GM21825 (cell line): ENCODE data around the gene AP3S2.

Experiments used
- ATAC-seq: cut with Tn5 transposase; IDR thresholded peaks from one replicate; pipeline ENCODE4 v1.9.1; 2021; ENCODE audit warnings: mild to moderate bottlenecking, moderate library complexity; ENCODE audit not compliant: unreplicated experiment

AP3S2 gene

DNA sequence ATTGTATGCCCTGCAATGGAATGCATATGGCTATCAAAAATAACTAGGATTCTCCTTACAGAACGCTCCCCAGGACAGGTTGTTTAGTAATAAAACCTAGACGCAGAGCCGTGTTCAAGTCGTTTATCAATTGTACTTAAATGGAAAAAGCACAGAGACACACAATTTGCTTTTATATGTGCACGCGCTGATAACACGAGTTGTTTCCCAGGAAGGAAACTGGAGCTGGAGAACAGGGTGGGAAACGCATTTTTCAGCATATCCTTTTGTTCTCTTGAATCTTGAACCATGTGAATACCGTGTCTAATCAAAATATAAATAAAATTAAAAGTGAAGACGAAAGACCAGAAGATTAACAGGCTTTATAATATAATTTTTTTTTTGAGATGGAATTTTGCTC, 75.5 kb downstream of the AP3S2 start:
- no peak for ATAC-seq

DNA sequence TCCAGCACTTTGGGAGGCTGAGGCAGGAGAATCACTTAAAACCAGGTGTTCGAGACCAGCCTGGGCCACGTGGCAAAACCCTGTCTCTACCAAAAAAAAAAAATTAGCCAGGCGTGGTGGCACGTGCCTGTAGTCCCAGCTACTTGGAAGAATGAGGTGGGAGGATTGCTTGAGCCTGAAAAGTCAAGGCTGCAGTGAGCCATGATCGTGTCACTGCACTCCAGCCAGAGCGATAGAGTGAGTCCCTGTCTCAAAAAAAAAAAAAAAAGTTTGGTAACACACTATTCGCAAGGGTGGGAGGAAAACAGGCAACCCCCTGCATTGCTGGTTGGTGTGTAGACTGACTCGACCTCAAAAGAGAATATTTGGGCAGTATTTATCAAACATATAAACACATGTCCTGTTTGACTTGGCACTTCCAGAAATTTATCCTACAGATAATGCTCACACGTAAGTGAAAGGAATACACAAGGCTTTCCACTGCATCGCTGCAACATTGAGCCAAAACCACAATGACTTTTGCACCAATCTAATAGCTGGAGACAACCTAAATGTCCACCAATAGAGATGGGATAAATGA, 76.0 kb downstream of the AP3S2 start:
- ATAC-seq, result no peak

DNA sequence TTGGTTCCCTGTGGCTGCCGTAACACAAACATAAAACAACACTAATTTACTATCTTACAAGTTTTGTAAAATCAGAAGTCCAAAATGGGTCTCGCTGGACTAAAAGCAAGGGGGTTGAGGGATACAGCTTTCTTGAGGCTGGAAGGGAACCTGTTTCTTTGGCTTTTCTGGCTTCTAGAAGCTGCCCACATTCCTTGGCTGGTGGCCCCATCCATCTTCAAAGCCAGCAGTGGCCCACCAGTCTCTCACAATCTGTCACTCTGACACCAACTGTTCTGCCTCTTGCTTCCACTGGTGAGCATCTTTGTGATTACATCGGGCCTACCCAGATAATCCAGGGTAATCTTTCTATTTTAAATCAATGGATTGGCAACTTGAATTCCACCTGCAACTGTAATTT, 78.0 kb downstream of the AP3S2 start:
- ATAC-seq, result no peak

DNA sequence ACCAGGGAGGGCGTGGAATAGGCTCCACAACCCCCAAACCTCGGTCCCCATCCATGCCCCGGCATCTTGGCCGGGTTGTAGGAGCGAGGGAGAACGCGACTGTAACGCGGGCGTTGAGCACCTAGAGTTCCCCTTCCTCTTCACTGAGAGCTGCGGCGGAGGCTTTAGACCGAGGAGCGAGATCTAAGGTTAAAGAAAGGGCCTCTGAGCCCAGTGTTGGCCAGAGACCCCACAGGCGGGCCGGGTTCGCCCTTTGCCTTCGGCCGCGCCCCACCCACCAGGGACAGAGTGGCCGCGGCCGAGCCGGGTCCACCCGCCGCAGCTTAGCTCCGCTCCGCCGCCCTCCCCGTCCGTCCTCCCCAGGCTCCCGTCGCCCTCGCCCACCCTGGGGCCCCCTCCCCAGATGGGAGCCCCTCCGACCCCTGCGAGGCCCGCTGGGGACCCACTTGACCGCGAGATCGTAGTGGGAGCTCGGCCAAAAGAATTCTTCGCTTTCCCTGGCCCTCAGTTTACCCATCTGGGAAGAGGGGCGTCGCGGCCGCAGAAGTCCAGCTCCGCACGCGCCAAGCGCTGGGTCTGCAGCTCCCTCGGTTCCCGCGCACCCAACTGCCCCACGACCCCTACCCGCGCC, 79.6 kb downstream of the AP3S2 start:
- no peak for ATAC-seq

DNA sequence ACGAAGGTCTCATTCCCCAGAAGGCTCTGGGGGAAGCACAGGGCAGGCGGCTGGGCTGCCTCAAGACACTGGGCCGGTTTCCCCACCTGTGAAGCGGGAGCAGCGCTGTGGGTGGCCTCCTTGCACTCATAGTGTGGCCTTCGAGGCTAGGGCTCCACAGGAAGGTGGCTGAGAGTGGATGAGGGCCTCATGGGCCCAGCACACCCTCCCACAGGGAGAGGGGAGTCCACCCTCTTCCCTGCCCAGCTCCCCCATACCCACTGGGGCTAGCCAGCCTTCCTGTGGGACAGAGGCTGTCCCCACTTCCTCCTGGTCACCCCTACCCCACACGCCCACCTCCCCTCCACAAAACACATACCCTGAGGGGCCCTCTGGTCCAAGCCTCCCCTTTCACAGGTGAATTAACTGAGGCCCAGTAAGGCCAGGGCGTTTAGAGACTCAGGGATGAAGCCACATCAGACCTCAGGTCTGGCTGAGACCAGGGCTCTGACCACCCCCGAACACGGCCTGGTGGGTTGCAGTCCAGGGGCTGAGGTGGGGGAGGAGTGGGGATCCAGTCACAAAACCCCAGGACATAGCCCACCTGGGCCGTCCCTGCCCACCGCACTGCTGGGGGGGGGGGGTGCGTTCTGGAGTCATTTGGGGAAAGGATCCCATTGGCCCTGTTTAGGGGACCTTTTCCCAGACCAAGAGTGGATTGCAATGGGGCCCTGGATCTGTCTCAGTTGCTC, 80.2 kb downstream of the AP3S2 start:
- ATAC-seq, result no peak

DNA sequence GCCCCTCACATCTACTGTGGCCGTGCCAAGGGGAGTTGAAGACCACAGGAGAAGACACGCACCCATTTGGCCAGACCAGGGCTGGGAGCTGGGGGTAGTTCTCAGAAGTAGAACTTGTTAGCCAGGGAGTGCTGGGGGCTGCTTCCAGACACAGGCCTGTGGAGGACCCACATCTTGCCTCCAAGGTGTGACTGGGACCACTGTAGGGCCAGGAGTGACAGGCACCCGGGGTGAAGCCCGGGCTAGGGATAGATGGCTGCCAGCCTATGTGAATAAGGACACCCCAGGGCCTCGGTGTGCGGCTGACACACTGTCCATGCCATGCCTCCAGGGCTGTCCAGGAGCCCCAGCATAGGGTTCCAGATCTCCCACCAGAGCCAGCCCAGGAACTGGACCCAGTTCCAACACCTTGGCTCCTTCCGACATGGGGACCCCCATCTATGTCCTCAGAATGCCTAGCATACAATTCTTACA, 80.9 kb downstream of the AP3S2 start:
- no peak for ATAC-seq

DNA sequence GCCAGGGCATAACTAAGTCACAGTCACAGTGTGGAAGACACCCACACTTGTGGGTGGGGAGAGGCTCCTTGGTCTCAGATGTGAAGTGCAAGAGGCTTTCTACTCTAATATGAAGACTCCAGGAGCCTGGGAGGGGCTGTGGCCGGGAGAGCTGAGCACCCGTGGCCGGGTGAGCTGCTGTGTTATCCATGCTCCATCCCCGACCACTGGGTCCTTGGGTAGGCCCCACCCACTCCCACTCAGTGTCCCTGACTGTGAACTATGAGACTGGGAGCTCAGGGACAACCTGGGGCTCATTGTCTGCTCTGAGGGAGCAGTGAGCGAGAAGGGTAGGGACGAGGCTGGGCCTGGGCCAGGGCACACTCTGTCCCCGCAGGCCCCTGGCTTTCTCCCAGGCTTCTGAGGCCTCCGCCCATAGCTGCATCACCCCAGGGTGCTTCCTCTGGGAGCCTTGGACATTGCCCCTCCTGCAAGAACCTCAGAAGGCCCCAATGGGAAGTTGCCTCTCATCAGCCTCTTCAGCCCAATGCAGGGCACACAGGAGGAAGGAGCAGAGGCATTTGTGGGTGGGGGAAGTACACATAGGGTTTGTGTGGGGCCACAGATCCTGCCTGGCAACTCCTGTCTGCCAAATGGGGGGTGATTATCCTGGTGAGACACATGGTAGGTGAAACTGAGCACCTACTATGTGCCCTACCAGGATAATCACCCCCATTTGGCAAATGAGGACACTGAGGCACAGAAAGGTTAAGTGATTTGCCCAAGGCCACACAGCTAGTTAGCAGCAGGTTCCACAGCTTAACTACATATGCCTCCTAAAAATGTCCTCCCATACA, 81.6 kb downstream of the AP3S2 start:
- no peak for ATAC-seq

DNA sequence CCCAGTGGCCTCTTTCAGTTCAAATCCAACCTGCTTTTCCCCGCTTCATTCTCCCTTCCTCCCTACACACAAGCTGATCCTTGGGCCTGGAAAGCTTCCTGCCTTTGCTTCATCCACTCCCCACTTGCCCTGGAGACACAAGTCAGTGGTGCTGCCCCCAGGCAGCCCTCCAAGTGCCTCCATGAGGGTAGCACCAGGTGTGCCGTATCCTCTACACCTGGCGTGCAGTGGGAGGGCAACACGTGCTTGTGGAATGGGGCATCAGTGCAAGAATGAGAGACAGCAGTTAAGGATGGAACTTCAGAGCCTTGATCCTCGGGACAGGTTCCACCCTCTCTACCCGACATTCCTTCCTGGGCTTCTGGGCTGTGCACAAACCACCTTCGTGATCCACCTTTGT, 83.0 kb downstream of the AP3S2 start:
- no peak for ATAC-seq

DNA sequence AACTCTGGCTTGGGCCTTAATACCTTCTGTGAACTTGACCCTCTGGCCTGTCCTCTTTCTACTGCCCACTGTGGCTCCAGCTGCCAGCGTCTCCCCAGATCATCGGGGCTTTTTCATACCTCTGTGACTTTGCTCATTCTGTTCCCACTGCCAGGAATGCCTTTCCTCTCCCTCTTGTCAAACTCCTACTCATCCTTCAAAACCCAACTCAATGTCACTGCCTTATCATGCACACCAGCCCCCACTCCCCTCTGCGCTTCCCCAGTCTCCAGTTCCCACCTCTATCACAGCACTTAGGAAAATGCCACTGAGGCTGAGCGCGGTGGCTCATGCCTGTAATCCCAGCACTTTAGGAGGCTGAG, 84.0 kb downstream of the AP3S2 start:
- no peak for ATAC-seq

DNA sequence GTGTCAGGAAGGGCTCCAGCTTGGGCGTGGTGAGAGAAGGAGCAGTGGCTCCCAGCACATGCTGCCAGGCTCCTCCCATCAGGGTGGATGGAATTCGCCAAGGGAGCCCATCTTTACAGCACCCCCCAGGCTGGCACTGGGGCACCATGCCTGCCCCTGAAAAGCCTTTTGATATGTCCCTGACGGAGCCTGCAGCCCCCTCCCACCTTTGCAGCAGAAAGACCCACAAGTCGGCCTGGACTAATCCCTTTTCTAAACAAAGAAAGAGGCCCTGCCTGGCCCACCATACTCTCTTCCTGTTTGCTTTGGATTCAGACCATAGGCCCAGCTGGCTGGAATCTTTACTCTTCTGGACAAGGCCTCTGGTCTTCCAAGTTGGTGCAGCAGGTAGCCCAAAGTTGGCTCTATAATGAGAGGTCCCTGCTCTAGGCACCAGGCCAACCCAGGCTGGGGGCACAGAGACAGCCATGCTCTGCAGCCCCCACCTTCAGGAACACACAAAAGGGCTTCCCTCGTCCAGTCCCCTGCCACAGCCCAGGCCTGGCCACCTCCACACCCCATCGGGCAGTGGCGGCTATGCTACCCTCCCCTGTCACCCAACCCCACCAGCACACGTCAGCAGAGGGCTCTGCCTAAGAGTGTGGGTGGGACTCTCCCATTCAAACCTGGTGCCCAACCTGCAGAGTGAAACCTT, 84.6 kb downstream of the AP3S2 start:
- no peak for ATAC-seq

DNA sequence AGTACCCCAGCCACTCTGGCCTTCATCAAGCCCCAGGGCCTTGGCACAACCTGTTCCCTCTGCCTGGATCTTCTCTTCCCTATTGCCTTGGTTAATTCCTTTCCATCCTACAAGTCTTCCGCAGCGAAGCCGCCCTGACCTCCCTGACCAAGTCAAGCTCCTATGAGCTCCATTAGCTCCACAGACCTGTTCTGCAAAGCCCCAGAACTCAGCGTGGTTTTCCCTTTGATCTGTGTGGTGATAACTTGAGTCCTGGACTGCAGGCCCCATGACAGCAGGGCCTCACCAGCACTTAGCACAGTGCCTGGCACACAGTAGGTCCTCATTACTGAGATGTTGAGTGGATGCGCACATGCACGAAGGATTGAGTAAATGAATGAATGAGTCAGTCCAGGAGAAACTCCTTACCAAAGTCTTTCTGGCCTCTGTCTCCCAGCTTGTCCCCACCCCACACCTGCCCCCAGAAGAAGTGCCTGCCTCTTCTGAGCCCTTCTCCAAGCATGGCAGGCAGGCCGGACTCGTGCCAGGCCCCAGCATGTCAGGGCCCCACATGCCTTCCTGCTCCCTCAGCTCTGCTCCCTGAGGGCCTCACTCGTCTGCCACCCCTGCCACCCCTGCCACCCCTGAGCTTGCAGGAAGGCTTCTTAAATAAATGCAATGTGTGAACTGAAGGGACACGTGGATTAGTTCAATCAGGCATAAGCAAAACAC, 85.5 kb downstream of the AP3S2 start:
- no peak for ATAC-seq

DNA sequence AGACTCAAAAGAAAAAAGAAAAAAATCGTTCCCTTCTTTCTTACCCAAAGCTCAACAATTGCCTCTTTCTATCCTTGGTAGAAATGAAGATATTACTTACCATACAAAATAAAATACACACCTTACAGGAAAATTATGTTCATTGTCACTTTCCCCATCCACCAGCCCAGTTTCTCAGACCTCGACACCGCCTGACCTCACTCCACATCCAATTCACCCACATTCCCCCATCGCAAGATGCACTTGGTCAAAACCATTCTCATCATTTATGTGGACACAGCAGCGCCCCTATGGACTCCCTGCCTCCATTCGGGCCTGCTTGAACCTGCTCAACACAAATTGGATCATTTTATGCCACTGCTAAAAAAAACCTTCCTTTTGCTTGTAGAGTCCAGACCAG, 86.1 kb downstream of the AP3S2 start:
- no peak for ATAC-seq

DNA sequence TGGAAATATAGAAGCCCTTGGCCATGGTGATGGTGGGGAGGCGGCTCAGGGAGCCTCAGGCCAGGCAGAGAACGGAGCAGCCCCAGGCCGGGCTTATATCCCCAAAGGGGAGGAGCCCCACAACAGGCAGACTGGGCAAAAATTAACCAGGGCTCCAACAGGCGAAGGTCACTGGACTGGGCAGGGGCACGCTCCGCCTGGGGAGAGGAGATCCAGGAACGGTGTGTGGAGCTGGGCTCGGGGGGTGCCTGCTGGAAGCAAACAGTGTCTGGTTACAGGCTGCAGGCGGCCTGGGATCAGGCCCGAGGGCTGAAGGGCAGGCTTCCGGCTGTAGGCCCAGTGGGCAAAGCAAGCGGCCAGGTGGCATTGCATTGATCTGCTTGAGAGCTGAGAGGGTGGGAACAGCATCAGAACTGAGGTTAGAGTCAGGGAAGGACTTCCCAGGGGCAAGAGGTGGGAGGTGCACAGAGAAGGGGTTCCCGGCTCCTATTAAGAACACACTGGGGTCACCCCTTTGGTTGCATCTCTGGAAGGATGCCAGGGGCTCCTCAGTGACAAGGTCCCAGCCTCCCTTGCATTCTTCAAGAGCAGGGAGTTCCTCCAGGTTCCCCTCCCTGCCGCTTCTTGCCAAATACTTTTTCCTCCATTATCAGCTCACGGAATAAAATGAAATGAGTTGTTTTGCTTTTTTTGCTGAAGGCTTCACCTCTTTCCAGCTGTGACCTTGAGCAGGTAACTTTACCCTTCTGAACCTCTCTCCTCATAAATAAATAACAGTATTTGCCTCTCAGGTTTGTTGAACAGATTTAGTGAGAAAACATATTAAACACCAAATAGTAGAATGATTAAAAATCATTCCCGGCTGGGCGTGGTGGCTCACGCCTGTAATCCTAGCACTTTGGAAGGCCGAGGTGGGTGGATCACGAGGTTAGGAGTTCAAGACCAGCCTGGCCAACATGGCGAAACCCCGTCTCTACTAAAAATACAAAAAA, 86.9 kb downstream of the AP3S2 start:
- no peak for ATAC-seq

DNA sequence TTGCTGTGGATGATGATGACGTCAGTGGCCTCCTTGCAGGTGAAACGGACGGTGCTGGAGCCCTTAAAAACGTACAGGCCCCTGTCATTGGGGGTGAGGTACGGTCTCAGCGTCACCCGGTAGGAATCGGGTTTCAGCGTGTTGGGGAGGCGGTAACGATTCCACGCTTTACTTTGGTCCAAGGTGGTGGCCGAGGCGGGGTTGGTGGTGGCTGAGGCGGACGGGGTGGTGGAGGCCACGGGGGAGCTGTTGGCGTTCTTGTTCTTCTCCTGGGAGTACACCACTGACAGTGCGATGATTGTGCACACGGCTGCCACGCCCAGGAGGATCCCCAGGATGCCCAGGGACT, 87.6 kb downstream of the AP3S2 start:
- ATAC-seq, result no peak

DNA sequence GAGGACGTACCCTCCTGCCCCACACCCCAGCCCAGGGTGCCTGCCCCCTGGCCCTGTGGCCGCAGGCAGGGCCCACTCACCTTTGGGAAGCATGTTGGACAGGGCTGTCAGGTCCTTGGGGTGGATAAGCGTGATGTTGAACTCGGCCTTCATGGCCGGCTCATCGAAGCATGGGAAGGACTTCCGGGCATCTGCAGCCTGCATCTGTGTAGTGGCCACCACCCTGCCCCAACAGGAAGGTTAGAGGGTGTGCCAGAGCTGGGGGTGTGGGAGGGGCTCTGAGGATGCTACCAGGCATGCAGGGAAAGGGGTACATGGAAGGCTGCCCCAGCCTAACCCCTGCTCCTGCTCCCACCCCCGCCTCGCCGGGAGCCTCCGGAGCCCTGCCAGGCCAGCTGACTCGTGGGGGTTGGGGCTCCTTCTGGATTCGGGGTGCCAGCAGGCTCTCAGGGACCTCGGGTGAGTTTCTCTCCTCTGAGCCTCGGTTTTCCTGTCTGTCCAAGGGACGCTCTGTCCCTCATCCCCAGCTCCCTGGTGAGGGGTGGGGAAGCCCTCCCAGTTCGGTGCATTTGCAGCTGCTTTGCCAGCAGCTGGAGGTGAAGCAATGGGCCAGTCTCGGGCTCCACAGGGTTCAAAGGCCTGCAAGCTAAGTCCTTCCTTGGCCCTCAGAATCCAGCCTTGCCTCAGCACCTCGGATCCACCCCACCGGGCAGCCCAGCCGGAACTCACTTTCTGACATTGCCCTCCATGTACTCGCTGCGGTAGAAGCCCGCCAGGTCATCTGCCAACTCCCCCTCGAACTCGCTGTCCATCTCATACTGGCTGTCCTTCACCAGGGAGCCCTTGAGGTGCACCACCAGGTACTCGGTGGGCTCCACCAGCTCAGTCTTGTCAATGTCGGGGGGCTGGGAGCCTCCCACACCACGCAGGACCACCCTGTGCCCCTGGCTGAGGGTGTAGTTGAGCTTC, 88.3 kb downstream of the AP3S2 start:
- ATAC-seq, result no peak

DNA sequence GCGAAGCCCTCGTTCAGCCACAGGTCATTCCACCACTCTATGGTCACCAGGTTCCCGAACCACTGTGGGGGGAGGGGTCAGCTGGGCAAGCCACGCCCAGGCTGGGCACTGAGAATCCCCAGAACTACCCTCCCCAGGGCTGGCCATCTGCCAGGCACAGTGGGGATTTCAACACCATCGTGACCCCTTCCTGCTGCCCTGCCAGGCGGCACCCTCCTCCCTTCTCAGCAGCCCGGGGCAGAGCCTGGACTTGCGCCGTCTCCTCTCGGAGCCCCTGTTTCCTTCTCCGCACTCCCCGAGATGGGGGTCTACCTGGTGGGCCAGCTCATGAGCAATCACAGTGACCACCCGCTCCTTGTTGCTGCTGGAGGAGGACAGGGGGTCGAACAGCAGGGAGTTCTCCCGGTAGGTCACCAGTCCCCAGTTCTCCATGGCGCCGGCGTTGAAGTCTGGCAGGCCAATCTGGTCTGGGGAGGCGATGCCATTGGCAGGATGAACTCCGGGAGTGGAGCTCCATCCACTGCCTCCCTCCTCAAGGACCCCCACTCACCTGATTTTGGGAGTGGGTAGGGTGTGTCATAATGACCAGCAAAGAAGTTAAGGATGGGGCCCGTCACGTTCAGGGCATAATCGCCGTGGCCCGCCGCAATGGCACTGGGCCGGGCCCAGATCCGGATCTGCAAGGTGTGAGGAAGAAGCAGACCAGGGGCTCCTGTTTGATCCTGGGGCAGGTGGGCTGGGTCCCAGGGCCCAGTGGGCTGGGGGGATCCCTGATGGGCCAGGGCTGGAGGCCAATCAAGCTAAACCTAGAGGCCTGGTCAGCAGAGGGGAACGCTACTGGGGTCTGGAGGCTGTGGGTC, 89.6 kb downstream of the AP3S2 start:
- no peak for ATAC-seq
